Keratinocyte (primary cell): ENCODE data around the gene CD3G. TPM values are rescaled to one million over a fixed set of nuclear protein-coding genes. Genes with fewer than 3 reads are reported as not detected.

Experiments used
- DNase-seq: peaks from one replicate; pipeline ENCODE4 v3.0.0-alpha.2; 2011; ENCODE audit warnings: low read depth, missing footprints, low spot score
- FAIRE-seq: peaks from 2 replicates; lab custom pipeline; 2011; peaks lifted over from hg19 to GRCh38; lab: Jason Lieb, UNC
- H2AFZ ChIP-seq: 2 replicates; pipeline ENCODE4 v1.6.0; 2012; ENCODE audit warnings: low read length, control low read depth, inconsistent platforms; ENCODE audit not compliant: control insufficient read depth
- H3K27ac ChIP-seq: 2 replicates; pipeline ENCODE4 v1.5.1; 2011; ENCODE audit warnings: low read length; ENCODE audit not compliant: control insufficient read depth, insufficient read depth
- H3K27me3 ChIP-seq: 3 replicates; pipeline ENCODE4 v1.6.0; 2011; ENCODE audit warnings: low read length; ENCODE audit not compliant: control insufficient read depth, insufficient read depth; ENCODE audit errors: extremely low read depth
- H3K36me3 ChIP-seq, 2 experiments: 2 replicates in 1 of 2; 3 replicates in 1 of 2; pipeline ENCODE4 v1.5.1; 2011; ENCODE audit warnings: low read length in 2 of 2, mild to moderate bottlenecking in 1 of 2; ENCODE audit not compliant: control insufficient read depth in 2 of 2, insufficient read depth in 2 of 2; ENCODE audit errors: extremely low read depth in 1 of 2
- H3K4me1 ChIP-seq: 3 replicates; pipeline ENCODE4 v1.5.1; 2011; ENCODE audit warnings: low read length; ENCODE audit not compliant: control insufficient read depth, insufficient read depth; ENCODE audit errors: extremely low read depth
- H3K4me2 ChIP-seq: 3 replicates; pipeline ENCODE4 v1.6.0; 2011; ENCODE audit warnings: low read depth, low read length; ENCODE audit not compliant: control insufficient read depth, insufficient read depth; ENCODE audit errors: extremely low read depth
- H3K4me3 ChIP-seq, 3 experiments: fragments of 200-600 bp in 1 of 3; sonication (generic) in 1 of 3; 2 replicates in 2 of 3; 3 replicates in 1 of 3; pipeline ENCODE4 v1.5.1; 2011 to 2016; ENCODE audit warnings: low read length in 3 of 3, mild to moderate bottlenecking in 3 of 3, control low read depth in 2 of 3, inconsistent platforms in 1 of 3, low read depth in 1 of 3, mixed read lengths in 1 of 3, mixed run types in 1 of 3, moderate library complexity in 1 of 3; ENCODE audit not compliant: control insufficient read depth in 2 of 3, insufficient read depth in 2 of 3; ENCODE audit errors: extremely low read depth in 1 of 3
- H3K79me2 ChIP-seq: 2 replicates; pipeline ENCODE4 v1.6.0; 2012; ENCODE audit warnings: low read length; ENCODE audit not compliant: control insufficient read depth, insufficient read depth
- H3K9ac ChIP-seq: 3 replicates; pipeline ENCODE4 v1.6.0; 2011; ENCODE audit warnings: low read length; ENCODE audit not compliant: control insufficient read depth, insufficient read depth; ENCODE audit errors: extremely low read depth
- H3K9me1 ChIP-seq: 3 replicates; pipeline ENCODE4 v1.6.0; 2011; ENCODE audit warnings: low read length; ENCODE audit not compliant: control insufficient read depth, insufficient read depth; ENCODE audit errors: extremely low read depth
- H3K9me3 ChIP-seq: 2 replicates; pipeline ENCODE4 v1.5.1; 2012; ENCODE audit warnings: low read depth, low read length; ENCODE audit not compliant: control insufficient read depth
- H4K20me1 ChIP-seq: 3 replicates; pipeline ENCODE4 v1.6.0; 2011; ENCODE audit warnings: low read length; ENCODE audit not compliant: control insufficient read depth, insufficient read depth; ENCODE audit errors: extremely low read depth
- CTCF ChIP-seq, 3 experiments: IDR thresholded peaks in 1 of 3; conservative IDR thresholded peaks in 1 of 3; optimal IDR thresholded peaks in 1 of 3; 2 replicates in 2 of 3; 3 replicates in 1 of 3; pipeline versions ENCODE3 to v1.5.1; 2011; ENCODE audit warnings: low read length in 3 of 3, mild to moderate bottlenecking in 3 of 3, moderate library complexity in 2 of 3, control low read depth in 1 of 3, inconsistent platforms in 1 of 3; ENCODE audit not compliant: insufficient read depth in 2 of 3; ENCODE audit errors: extremely low read depth in 1 of 3
- EZH2 ChIP-seq: IDR thresholded peaks from one replicate; pipeline ENCODE4 v1.6.1; 2012; ENCODE audit warnings: inconsistent platforms, mild to moderate bottlenecking, low read length, moderate library complexity
- dilution Hi-C: fragments of 300-500 bp; cut with MboI; formaldehyde crosslinking; loops from one replicate; pipeline ENCODE4 v1.7.0; 2020; ENCODE audit warnings: low sequenced_read_pairs; ENCODE audit not compliant: extremely low pct_ligation_motif_present
- polyA plus RNA-seq, 5 experiments: library from polyadenylated mRNA; depleted of rRNA in 3 of 5; stranded (reverse) in 3 of 5; stranded (forward) in 1 of 5; unstranded in 1 of 5; fragments of >200 nt; gene quantifications; 1 replicate in 1 of 5; 2 replicates in 3 of 5; 3 replicates in 1 of 5; pipeline versions ENCODE4 v1.2.1 to v1.2.3, GENCODE V29; 2011 to 2012; ENCODE audit warnings: missing spikeins in 2 of 5, low read depth in 1 of 5, low replicate concordance in 1 of 5

CD3G gene
- polyA plus RNA-seq, 1 donor (not counting 4 experiments of a cell fraction or from before 2014, with no cell fraction given): not detected

- Histone ChIP-seq H3K9ac (no peak overlapping the region), H3K79me2 (no peaks in the 10 kb centered on the region), H3K9me1 (no peaks in the 10 kb centered on the region), H3K27ac (no peak overlapping the region), H3K9me3 (no peaks in the 10 kb centered on the region), H4K20me1 (no peaks in the 10 kb centered on the region), H3K4me3 (no peak overlapping the region), H3K4me2 (no peak overlapping the region), H3K36me3 (no peaks in the 10 kb centered on the region), H3K27me3 (no peaks in the 10 kb centered on the region), H2AFZ (no peak overlapping the region), H3K4me1 (peaks cover 8% of the 10 kb centered on the region)
- TF ChIP-seq EZH2 (no peak), CTCF (optimal IDR thresholded peaks at IDR 0.05 in 1 of 3, IDR thresholded peaks at IDR 0.05 in 1 of 3, conservative IDR thresholded peaks at IDR 0.05 in 1 of 3; ENCODE audit: extremely low read depth in 1 of 3, insufficient read depth in 2 of 3, low read length in 3 of 3) (no peak)
- no peak for FAIRE-seq
- dilution Hi-C loops: no loop called here
- no peak for DNase-seq
These were observed 22.6 kb upstream of the CD3G start for GRCh38 chr11:118321386-118322082.

GRCh38 chr11:118322721-118323120 is 21.4 kb upstream of the CD3G start:
- no peak overlapping the region for H2AFZ ChIP-seq
- H3K27ac ChIP-seq: no peak overlapping the region
- no peaks in the 10 kb centered on the region for H3K27me3 ChIP-seq
- TF ChIP-seq EZH2 (no peak), CTCF (optimal IDR thresholded peaks at IDR 0.05 in 1 of 3, IDR thresholded peaks at IDR 0.05 in 1 of 3, conservative IDR thresholded peaks at IDR 0.05 in 1 of 3; ENCODE audit: extremely low read depth in 1 of 3, insufficient read depth in 2 of 3, low read length in 3 of 3) (no peak)
- H3K36me3 ChIP-seq: no peaks in the 10 kb centered on the region
- H3K4me3 ChIP-seq: no peak overlapping the region
- FAIRE-seq: no peak
- H3K9me1 ChIP-seq: no peaks in the 10 kb centered on the region
- H3K79me2 ChIP-seq: no peaks in the 10 kb centered on the region
- H3K4me2 ChIP-seq: no peak overlapping the region
- H4K20me1 ChIP-seq: no peaks in the 10 kb centered on the region
- no peak overlapping the region for H3K9ac ChIP-seq
- no peaks in the 10 kb centered on the region for H3K4me1 ChIP-seq
- DNase-seq: no peak
- dilution Hi-C loops: no loop called here
- no peaks in the 10 kb centered on the region for H3K9me3 ChIP-seq
